Measurements from ENCODE around the gene CNTRL.
A peak's percentile ranks its signal among the peaks of the same experiment; 100 is the strongest.

The CNTRL gene

DNA sequence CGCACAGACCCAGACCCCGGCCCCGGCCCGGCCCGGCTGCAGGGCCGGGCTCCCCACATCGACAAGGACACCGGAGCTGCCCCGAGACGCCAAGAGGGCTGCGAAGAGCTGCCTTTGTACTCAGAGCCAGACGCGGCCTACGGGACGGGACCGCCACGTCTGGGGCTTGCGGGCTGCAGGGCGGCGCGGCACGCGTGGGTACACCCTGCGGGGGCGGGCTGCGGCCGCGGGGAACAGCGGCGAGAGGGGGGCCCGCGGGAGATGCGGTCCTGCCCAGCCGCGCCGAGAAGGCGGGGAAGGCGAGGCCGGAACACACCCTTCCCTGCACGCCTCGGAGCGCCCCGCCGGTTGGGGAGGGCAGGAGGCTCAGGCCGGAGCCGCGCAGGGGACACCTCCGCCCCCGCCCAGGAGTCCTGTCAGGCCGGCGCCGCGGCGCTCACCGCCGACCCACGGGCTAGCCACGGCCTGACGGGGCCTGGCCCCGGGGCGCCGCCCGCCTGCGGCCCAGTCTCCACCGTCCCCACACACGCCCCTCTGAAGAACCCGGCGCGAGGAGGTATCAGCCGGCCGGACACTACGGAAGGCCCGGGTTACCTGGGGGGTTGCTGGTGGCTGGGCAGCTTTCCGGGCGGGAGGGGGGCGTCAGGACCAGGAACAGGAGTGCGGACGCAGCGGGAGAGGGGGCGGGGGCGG, 126.4 kb downstream of the CNTRL start:
- DNase-seq (ENCODE audit: low read depth in 1 of 2, low spot score in 1 of 2) = peak; percentile 19 to 37

GRCh38 chr9:121201738-121202533, 127.2 kb downstream of the CNTRL start, which contains the start of gene RAB14:
TSS of gene RAB14 (minus strand) at chr9:121201869. CDS start at chr9:121193412, 8,457 bp downstream.
- peak; percentile 100 for DNase-seq (ENCODE audit: low read depth in 1 of 2, low spot score in 1 of 2)

- no peak for DNase-seq (ENCODE audit: low read depth in 1 of 2, low spot score in 1 of 2)
Observed at GRCh38 chr9:121204121-121204520, 129.4 kb downstream of the CNTRL start.

DNA sequence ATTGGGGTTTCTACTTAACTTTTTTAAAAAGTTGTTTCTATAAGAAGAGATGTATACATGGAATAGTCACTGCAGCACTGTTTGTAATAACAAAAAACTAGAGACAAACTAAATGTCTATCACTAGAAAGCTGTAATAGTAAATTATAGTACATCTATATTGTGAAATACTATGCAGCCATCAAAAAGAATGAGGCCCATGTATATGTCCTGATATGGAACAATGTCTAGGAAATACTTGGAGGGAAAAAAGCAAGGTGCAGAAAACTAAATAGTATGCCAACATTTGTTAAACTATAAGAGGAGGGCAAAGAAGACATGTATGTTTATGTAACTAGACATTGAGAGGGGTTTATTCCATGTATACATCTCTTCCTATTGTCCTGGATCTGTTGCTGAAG, 129.9 kb downstream of the CNTRL start:
- DNase-seq (ENCODE audit: low read depth in 1 of 2, low spot score in 1 of 2) = no peak

DNA sequence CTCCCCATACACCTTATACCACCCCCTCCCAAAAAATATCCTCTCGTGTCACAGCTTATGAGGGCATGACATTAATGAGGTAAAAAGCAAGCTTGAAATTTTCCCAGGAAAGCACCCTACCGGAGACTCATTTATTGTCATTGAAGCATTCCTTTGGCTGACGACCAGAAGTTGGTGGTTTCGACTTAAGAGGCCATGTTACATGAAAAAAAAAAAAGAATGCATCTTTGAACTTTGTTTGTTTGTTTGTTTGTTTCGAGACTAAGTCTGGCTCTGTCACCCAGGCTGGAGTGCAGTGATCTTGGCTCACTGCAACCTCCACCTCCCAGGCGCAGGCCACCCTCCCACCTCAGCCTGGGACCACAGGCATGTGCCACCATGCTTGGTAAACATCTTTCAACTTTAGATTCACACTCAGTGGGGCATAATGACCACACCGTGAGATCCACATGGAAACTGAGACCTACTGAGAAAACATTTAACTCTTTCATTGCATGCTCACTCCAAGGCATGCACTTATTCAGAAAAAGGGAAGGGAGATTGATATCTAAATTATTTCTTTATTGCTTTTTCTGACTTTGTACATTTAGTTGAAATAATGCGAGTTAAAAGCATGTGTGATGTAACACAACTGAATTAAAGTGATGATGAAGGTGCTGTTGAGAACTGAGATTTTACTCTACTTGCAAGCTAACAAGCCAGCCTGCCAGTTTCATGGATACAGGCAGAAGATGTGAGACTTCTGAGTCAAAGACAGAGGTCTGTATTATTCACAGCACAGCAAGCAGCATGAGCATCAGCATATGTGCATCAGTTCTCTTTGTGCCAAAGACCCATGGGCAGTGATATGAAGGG, 132.0 kb downstream of the CNTRL start:
- DNase-seq (ENCODE audit: low read depth in 1 of 2, low spot score in 1 of 2) = no peak

DNA sequence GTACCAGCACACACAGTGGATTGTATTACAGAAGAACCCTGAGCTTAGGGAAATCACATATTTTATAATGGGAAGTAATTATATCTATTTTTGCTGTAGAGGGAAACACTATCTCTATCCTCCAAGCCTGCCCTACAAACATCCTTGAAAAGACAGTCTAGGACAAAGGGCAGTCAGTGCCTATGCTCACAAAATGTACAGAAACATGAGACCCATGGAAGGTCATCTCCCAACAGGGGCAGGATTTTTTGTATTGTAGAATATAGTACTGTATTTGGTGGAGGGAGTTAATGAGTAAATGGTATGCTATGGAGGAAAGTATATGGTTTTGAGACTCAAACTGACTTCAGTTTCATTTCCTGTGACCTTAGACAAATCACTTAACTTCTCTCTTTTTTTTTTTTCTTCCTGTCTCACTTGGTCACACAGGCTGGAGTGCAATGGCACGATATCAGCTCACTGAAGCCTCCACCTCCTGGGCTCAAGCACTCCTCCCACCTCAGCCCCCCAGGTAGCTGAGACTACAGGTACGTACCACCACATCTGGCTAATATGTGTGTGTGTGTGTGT, 132.7 kb downstream of the CNTRL start:
- no peak for DNase-seq (ENCODE audit: low read depth in 1 of 2, low spot score in 1 of 2)

DNA sequence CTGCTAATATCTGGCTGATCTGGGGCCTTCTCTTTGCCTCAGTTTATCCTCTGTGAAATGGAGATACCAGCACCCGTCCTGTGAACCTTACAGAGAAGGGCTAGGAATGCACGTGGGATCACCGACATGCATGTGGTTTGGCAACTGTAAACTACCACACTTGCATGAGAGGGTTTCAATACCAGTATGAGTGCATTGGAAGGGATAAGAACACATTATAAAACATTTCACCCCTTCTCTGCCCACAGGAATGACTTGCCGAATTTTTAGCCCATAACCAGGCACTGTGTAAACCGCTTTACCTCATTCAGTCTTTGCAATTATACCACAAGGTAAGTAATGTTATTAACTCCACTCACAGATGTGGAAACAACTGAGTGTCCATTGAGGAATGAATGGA, 135.8 kb downstream of the CNTRL start:
- DNase-seq (ENCODE audit: low read depth in 1 of 2, low spot score in 1 of 2) = no peak

DNA sequence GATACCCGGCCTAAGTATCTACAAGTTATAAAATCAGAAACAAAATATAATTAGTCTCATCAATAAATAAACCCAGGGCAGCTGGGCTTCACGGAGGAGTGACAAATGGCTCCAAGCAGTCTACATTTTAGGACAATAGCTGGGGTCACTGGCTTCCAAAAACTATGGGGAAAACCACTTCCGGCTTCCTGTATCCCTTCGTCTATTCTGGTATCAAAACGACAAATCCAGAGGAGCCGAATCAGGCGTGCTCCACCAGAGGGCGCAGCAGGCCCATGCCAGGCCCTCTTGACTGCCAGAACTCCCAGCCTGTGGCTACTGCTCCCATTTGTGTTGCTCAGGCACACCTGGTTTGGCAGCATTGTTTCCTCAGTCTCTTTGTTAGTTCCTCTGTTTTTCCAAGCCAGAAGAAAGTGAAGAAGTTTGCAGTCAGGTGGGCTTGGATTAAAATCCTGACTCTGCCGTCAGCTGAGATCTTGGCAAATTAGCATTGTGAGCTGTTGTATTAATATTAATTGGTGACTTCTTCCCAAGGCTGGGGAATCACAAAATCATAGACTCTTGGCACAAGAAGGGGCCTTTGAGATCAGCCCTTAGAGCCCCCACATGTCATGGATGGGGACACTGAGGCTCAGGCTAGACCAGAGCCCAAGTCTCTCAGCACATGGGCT, 138.5 kb downstream of the CNTRL start:
- peak; percentile 42 to 48 for DNase-seq (ENCODE audit: low read depth in 1 of 2, low spot score in 1 of 2)

DNA sequence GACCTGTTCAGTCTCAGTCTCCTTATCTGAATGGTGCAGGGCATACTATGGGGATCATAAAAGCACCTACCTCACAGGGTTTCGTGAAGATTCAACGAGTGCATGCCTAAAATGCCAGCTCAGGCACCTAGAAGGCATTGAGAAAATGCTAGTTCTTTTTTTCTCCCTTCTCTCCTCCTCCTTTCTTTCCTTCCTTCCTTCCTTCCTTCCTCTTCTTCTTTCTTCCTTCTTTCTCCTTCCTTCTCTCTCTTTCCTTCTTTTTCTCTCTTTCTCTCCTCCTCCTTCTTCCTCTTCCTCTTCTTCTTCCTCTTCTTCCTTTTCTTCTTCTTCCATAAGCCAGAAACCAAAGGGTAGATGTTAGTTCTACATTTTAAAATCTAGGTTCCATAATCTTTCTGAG, 139.2 kb downstream of the CNTRL start:
- DNase-seq (ENCODE audit: low read depth in 1 of 2, low spot score in 1 of 2) = no peak

DNA sequence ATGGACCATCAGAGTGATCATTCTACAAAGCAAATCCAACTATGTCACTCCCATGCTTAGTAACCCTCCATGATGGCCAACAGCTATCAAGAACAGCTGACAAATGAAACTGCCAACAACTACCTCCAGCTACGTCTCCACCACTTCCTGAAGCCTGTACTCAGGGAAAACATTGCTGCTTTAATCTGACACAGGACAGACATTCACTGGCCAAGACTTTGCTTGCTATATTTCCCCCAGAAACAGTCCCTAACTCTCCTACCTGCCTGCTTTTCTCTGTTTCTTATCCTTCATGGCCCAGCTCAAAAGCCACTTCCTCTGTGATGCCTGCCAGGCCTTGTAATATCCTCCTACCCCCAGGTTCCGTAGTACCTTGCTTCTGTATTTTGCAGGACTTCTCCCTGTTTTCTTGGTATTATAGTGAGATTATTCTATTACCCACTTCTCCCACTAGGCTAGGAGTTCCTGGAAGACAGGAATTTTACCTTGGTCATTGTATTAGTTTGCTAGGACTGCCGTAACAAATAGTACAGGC, 141.6 kb downstream of the CNTRL start:
- no peak for DNase-seq (ENCODE audit: low read depth in 1 of 2, low spot score in 1 of 2)

DNA sequence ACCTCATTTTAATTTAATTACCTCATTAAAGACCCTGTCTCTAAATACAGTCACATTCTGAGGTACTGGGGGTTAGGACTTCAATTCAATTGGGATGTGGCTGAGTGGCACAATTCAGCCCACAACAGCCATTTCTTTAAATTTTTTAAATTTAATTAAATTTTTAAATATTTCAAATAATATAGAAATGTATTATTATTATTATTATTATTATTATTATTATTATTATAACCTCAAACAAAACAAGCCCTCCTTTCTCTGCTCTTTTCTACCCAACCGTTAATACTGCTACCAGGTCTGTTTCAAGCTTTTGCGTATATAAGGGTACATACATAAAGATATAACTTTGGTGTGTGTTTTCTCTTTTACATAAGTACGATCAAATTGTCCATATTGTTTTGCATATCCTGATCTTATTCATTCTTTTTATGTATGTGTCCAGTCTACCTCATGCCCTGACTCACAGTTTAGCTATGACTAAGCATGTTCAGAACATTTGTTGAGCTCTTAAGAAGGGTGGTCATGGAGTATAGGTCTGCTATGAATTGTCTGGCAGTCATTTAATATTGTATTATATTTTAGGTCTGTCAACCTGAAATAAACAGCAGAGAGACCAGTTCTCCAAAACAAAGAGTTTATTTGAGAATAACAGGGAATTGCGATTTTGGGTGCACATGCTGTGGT, 143.0 kb downstream of the CNTRL start:
- no peak for DNase-seq (ENCODE audit: low read depth in 1 of 2, low spot score in 1 of 2)

GRCh38 chr9:121218357-121219027, 143.7 kb downstream of the CNTRL start:
- no peak for DNase-seq (ENCODE audit: low read depth in 1 of 2, low spot score in 1 of 2)

DNA sequence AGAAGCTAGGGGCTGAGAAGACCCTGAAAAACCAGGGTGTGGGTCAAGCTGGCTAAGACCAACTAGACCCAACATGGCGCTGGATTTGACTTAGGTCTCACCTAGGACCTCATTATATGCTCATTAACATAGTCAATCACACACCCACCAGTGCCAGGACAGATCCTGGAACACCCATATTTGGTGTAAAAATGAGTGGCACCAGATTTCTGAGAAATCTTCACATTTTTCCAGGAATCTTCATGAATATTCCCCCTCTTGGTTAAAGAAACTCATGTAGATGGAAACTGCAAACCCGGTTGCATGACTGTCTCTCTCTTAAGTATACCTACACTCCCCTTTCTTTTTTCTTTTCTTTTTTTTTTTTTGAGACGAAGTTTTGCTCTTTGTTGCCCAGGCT, 144.8 kb downstream of the CNTRL start:
- DNase-seq (ENCODE audit: low read depth in 1 of 2, low spot score in 1 of 2) = no peak

DNA sequence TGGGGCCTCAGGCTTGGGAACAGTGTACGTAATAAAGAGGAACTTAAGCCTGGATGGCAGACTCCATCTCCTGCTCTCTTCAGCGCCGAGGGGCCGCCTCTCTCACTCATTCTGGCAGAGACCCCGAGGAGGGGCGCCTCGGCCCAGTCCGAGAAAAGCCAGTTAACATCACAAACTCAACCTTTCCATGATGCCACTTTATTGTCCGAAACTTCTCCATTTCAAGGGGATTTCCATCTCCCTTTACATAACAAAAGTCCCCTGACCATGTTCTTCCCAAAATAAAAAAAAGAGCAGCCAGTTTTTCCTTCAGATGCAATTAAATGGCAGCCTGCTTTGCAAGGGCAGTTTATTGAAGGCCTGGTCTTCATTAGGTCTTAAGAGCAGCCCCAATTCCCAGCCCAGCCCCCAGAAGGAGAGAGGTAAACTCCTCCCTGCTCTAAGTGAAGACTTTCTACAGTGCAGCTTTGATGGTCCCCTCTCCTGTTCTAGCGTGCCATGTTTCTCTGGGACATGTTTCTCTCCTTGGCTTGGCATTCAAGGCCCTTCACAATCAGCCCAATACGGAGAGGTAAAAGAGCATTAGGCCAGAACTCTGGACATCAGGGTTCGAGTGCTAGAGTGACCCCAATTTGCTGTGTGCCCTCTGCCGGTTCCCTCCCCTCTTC, 146.4 kb downstream of the CNTRL start:
- DNase-seq (ENCODE audit: low read depth in 1 of 2, low spot score in 1 of 2) = no peak

GRCh38 chr9:121221664-121222055, 146.9 kb downstream of the CNTRL start:
- no peak for DNase-seq (ENCODE audit: low read depth in 1 of 2, low spot score in 1 of 2)

DNA sequence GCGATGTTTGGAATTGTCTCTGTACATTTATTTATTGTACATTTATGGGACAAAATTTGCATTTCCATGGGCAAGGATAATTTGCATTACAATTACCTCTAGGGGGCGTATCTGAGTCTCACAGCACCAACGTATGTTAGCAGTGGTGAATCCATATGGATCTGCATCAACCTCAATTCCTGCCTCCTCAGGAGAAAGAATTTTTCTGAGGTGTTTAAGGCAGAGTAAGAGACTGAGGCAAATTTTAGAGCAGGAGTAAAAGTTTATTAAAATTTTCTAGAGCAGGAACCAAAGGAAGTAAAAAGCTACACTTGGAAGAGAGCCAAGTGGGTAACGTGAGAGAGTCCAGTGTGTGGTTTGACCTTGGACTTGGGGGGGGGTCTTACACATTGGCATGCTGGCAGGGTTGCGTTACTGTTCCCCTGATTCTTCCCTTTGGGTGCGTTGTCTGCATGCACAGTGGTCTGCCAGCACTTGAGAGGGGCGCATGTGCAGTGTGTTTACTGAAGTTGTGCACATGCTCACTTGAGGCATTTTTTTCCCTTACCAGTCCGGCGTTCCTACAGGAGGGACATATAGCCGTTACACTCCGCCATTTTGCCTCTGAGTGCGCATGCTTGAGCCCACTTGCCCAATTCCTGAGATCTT, 147.9 kb downstream of the CNTRL start:
- no peak for DNase-seq (ENCODE audit: low read depth in 1 of 2, low spot score in 1 of 2)

GRCh38 chr9:121225240-121225639, 150.5 kb downstream of the CNTRL start:
- DNase-seq (ENCODE audit: low read depth in 1 of 2, low spot score in 1 of 2) = no peak

DNA sequence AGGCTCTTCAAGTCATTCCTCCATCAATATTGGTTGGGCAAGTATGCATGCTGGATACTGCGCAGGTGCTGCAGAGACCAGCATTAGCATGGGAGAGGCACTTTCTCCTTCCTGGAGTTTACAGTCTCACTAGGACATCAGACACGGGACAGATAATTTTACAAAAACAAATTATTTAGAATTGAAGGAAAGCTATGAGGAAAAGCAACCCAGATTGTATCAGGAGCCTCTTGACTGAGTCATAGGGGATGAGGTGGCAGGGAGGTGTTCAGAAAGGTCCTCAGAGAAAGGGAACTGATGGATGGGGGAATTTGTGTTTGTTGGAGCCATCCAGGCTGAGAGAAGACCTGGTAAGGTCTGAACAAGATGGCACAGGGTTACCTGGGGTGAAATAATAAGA, 151.4 kb downstream of the CNTRL start:
- DNase-seq (ENCODE audit: low read depth in 1 of 2, low spot score in 1 of 2) = no peak
